SK-N-SH (cell line): ENCODE results near the gene LRRC17.

ENCODE experiments used
- EZH2phosphoT487 ChIP-seq: fragments of 200-600 bp; sonication (generic); IDR thresholded peaks from 2 replicates; pipeline ENCODE4 v1.6.1; 2017; ENCODE audit warnings: low read depth, mixed run types, mild to moderate bottlenecking, antibody characterized with exemption, moderate library complexity, borderline replicate concordance
- NFIC ChIP-seq: IDR thresholded peaks from 2 replicates; pipeline ENCODE4 v1.4.0; 2012; ENCODE audit warnings: borderline replicate concordance
- POLR2AphosphoS5 ChIP-seq: IDR thresholded peaks from 2 replicates; pipeline ENCODE4 v1.6.1; 2012; ENCODE audit warnings: low read depth, low read length
- RCOR1 ChIP-seq: fragments of 150-350 bp; IDR thresholded peaks from 2 replicates; pipeline ENCODE4 v1.6.1; 2017; ENCODE audit warnings: antibody characterized with exemption, low read length
- RFX5 ChIP-seq: IDR thresholded peaks from 2 replicates; pipeline ENCODE4 v1.6.1; 2012; ENCODE audit warnings: mild to moderate bottlenecking, improper control_type of control experiment, low read length
- SMC3 ChIP-seq: IDR thresholded peaks from 2 replicates; pipeline ENCODE4 v1.6.1; 2012; ENCODE audit warnings: low read depth, low read length, improper control_type of control experiment
- TAF1 ChIP-seq: IDR thresholded peaks from 2 replicates; pipeline ENCODE4 v1.6.1; 2012; ENCODE audit warnings: low read depth, mild to moderate bottlenecking, low read length, moderate library complexity, borderline replicate concordance
- TCF12 ChIP-seq: IDR thresholded peaks from 2 replicates; pipeline ENCODE4 v1.4.0; 2012
- YY1 ChIP-seq: IDR thresholded peaks from 2 replicates; pipeline ENCODE4 v1.4.0; 2012; ENCODE audit warnings: low read depth, mild to moderate bottlenecking
- TF ChIP-seq, protein P1 (sequence below): IDR thresholded peaks from 2 replicates; pipeline ENCODE4 v1.6.1; 2012; ENCODE audit warnings: mild to moderate bottlenecking, low read depth, low read length, moderate library complexity
- TF ChIP-seq, protein P2 (sequence below): fragments of 200-600 bp; sonication (generic); IDR thresholded peaks from 2 replicates; pipeline ENCODE4 v1.6.1; 2017; ENCODE audit warnings: antibody characterized with exemption, mild to moderate bottlenecking, moderate library complexity
- TF ChIP-seq, protein P3 (sequence below): fragments of 150-350 bp; IDR thresholded peaks from 2 replicates; pipeline ENCODE4 v1.6.1; 2017; ENCODE audit warnings: antibody characterized with exemption, low read length, low read depth, borderline replicate concordance
- TF ChIP-seq, protein P4 (sequence below): IDR thresholded peaks from 2 replicates; pipeline ENCODE4; 2012

DNA sequence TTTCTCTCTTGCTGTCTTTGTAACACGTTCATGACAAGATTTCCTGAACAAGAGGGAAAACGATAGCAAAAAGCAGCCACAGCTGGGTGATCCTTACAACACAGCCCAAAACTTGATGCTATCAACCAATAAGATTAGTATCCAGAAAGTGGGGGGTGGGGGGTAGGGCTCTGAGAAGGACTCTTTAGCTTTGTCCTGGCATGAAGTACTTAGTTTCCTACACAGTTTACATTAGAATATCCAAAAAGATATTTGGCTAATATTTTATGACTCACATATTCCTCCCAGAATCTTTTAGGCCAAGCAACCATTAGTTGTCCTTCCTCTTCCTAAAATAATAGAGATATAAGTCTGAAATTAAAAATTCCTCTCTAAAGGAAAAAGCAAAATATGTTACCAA is 22.9 kb upstream of the LRRC17 start:
- TF ChIP-seq SMC3 (no peak), RFX5 (no peak), TAF1 (no peak), YY1 (no peak), POLR2AphosphoS5 (no peak), RCOR1 (no peak), EZH2phosphoT487 (no peak), NFIC (no peak), TCF12 (no peak)
- TF ChIP-seq, protein P1, sequence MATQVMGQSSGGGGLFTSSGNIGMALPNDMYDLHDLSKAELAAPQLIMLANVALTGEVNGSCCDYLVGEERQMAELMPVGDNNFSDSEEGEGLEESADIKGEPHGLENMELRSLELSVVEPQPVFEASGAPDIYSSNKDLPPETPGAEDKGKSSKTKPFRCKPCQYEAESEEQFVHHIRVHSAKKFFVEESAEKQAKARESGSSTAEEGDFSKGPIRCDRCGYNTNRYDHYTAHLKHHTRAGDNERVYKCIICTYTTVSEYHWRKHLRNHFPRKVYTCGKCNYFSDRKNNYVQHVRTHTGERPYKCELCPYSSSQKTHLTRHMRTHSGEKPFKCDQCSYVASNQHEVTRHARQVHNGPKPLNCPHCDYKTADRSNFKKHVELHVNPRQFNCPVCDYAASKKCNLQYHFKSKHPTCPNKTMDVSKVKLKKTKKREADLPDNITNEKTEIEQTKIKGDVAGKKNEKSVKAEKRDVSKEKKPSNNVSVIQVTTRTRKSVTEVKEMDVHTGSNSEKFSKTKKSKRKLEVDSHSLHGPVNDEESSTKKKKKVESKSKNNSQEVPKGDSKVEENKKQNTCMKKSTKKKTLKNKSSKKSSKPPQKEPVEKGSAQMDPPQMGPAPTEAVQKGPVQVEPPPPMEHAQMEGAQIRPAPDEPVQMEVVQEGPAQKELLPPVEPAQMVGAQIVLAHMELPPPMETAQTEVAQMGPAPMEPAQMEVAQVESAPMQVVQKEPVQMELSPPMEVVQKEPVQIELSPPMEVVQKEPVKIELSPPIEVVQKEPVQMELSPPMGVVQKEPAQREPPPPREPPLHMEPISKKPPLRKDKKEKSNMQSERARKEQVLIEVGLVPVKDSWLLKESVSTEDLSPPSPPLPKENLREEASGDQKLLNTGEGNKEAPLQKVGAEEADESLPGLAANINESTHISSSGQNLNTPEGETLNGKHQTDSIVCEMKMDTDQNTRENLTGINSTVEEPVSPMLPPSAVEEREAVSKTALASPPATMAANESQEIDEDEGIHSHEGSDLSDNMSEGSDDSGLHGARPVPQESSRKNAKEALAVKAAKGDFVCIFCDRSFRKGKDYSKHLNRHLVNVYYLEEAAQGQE = no peak
- TF ChIP-seq, protein P2, sequence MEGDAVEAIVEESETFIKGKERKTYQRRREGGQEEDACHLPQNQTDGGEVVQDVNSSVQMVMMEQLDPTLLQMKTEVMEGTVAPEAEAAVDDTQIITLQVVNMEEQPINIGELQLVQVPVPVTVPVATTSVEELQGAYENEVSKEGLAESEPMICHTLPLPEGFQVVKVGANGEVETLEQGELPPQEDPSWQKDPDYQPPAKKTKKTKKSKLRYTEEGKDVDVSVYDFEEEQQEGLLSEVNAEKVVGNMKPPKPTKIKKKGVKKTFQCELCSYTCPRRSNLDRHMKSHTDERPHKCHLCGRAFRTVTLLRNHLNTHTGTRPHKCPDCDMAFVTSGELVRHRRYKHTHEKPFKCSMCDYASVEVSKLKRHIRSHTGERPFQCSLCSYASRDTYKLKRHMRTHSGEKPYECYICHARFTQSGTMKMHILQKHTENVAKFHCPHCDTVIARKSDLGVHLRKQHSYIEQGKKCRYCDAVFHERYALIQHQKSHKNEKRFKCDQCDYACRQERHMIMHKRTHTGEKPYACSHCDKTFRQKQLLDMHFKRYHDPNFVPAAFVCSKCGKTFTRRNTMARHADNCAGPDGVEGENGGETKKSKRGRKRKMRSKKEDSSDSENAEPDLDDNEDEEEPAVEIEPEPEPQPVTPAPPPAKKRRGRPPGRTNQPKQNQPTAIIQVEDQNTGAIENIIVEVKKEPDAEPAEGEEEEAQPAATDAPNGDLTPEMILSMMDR = no peak
- TF ChIP-seq, protein P3, sequence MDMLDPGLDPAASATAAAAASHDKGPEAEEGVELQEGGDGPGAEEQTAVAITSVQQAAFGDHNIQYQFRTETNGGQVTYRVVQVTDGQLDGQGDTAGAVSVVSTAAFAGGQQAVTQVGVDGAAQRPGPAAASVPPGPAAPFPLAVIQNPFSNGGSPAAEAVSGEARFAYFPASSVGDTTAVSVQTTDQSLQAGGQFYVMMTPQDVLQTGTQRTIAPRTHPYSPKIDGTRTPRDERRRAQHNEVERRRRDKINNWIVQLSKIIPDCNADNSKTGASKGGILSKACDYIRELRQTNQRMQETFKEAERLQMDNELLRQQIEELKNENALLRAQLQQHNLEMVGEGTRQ = no peak
- TF ChIP-seq, protein P4, sequence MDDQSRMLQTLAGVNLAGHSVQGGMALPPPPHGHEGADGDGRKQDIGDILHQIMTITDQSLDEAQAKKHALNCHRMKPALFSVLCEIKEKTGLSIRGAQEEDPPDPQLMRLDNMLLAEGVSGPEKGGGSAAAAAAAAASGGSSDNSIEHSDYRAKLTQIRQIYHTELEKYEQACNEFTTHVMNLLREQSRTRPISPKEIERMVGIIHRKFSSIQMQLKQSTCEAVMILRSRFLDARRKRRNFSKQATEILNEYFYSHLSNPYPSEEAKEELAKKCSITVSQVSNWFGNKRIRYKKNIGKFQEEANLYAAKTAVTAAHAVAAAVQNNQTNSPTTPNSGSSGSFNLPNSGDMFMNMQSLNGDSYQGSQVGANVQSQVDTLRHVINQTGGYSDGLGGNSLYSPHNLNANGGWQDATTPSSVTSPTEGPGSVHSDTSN = no peak
